Measurements from ENCODE around the gene MRC2.
"Not testable (repeated sequence)": the region's sequence is repeated elsewhere in the genome, so short reads cannot be mapped to it uniquely, and the experiment has no call there.

MRC2 gene

GRCh38 chr17:62627219-62627903, at the start of gene MRC2:
Gene MRC2, plus strand, starts transcription at chr17:62627670. Its CDS starts 133 bp downstream, at chr17:62627803.
- peak; percentile 80 for DNase-seq

- DNase-seq = no peak
Observed at GRCh38 chr17:62578757-62579487, 48.5 kb upstream of the MRC2 start.

- DNase-seq = no peak
Observed at GRCh38 chr17:62580947-62581346, 46.5 kb upstream of the MRC2 start.

- no peak for DNase-seq
Observed at GRCh38 chr17:62581764-62582163, 45.7 kb upstream of the MRC2 start.

GRCh38 chr17:62587554-62587953, 39.9 kb upstream of the MRC2 start:
- no peak for DNase-seq

GRCh38 chr17:62588109-62588508, 39.4 kb upstream of the MRC2 start:
- no peak for DNase-seq

GRCh38 chr17:62591333-62591732, 36.1 kb upstream of the MRC2 start:
- DNase-seq = no peak

GRCh38 chr17:62591822-62592221, 35.6 kb upstream of the MRC2 start:
- not testable (repeated sequence) for DNase-seq

GRCh38 chr17:62592341-62593099, 35.0 kb upstream of the MRC2 start:
- DNase-seq = no peak

- DNase-seq = no peak
Observed at GRCh38 chr17:62595484-62595883, 32.0 kb upstream of the MRC2 start.

- no peak for DNase-seq
Observed at GRCh38 chr17:62596662-62597061, 30.8 kb upstream of the MRC2 start.

- DNase-seq = no peak
Observed at GRCh38 chr17:62597150-62597549, 30.3 kb upstream of the MRC2 start.

- DNase-seq = no peak
Observed at GRCh38 chr17:62597920-62598319, 29.6 kb upstream of the MRC2 start.

- no peak for DNase-seq
Observed at GRCh38 chr17:62599964-62600657, 27.4 kb upstream of the MRC2 start.

- DNase-seq = no peak
Observed at GRCh38 chr17:62600805-62601204, 26.7 kb upstream of the MRC2 start.

- DNase-seq = no peak
Observed at GRCh38 chr17:62601471-62601870, 26.0 kb upstream of the MRC2 start.

GRCh38 chr17:62603783-62604182, 23.7 kb upstream of the MRC2 start:
- DNase-seq = not testable (repeated sequence)

- no peak for DNase-seq
Observed at GRCh38 chr17:62605588-62605987, 21.9 kb upstream of the MRC2 start.

- no peak for DNase-seq
Observed at GRCh38 chr17:62611292-62611691, 16.2 kb upstream of the MRC2 start.

GRCh38 chr17:62611728-62612127, 15.7 kb upstream of the MRC2 start:
- no peak for DNase-seq

GRCh38 chr17:62612289-62612688, 15.2 kb upstream of the MRC2 start:
- DNase-seq = not testable (repeated sequence)

- not testable (repeated sequence) for DNase-seq
Observed at GRCh38 chr17:62613095-62613494, 14.4 kb upstream of the MRC2 start.

- DNase-seq = no peak
Observed at GRCh38 chr17:62614142-62614541, 13.3 kb upstream of the MRC2 start.

Measured in 8988T (cell line).